GM12878 (cell line): ENCODE measurements around the gene APOM. TPM values are rescaled to one million over a fixed set of nuclear protein-coding genes. Genes with fewer than 3 reads are reported as not detected.

ENCODE experiments used
- ATAC-seq: fragments of 200-7000 bp; cut with Tn5 transposase; 3 replicates; pipeline ENCODE4 v1.9.1; 2020; ENCODE audit warnings: mild to moderate bottlenecking, moderate library complexity
- BruUV-seq: library from RNA; stranded (reverse); fragments of 400-500 nt; replicated peaks from 2 replicates; lab custom pipeline; 2021; lab: Mats Ljungman, UMichigan
- CTCF ChIA-PET: fragments of 300-600 bp; sonication (Branson Sonifier 250); formaldehyde crosslinking; extraction: SDS; loops from one replicate; lab custom pipeline; 2021; ENCODE audit warnings: inconsistent platforms; lab: Yijun Ruan, JAX
- POLR2A ChIA-PET: fragments of 350-600 bp; formaldehyde crosslinking; extraction: SDS; loops from one replicate; lab custom pipeline; 2021; ENCODE audit warnings: inconsistent platforms; lab: Charles Lee
- RAD21 ChIA-PET: fragments of 300-600 bp; sonication (Branson Sonifier 250); formaldehyde crosslinking; loops from one replicate; lab custom pipeline; 2023; ENCODE audit warnings: antibody characterized with exemption; ENCODE audit not compliant: unreplicated experiment; lab: Charles Lee
- SMC1A ChIA-PET: fragments of 300-600 bp; sonication (Branson Sonifier 250); formaldehyde crosslinking; loops from one replicate; lab custom pipeline; 2023; ENCODE audit not compliant: unreplicated experiment, uncharacterized antibody; lab: Charles Lee
- DNase-seq: peaks from one replicate; pipeline ENCODE4 v3.0.0-alpha.2; 2011; ENCODE audit warnings: low read depth, low spot score
- FAIRE-seq: peaks from 3 replicates; lab custom pipeline; 2011; peaks lifted over from hg19 to GRCh38; lab: Jason Lieb, UNC
- H2AFZ ChIP-seq: 2 replicates; pipeline ENCODE4 v1.6.0; 2011; ENCODE audit warnings: low read depth, low read length, control low read depth; ENCODE audit not compliant: control insufficient read depth
- H3K27ac ChIP-seq: 2 replicates; pipeline ENCODE4 v1.5.1; 2011; ENCODE audit warnings: control low read depth; ENCODE audit not compliant: control insufficient read depth, insufficient read depth
- H3K27me3 ChIP-seq, 2 experiments: replicated peaks in 1 of 2; 2 replicates each; pipeline versions ENCODE4 v1.6.0 to v1.6.1; 2011; ENCODE audit warnings: low read length in 1 of 2; ENCODE audit not compliant: control insufficient read depth in 2 of 2, insufficient read depth in 2 of 2
- H3K36me3 ChIP-seq, 2 experiments: 2 replicates each; pipeline ENCODE4 v1.5.1; 2011; ENCODE audit warnings: low read length in 1 of 2; ENCODE audit not compliant: control insufficient read depth in 2 of 2, insufficient read depth in 2 of 2
- H3K4me1 ChIP-seq: 2 replicates; pipeline ENCODE4 v1.6.1; 2011; ENCODE audit warnings: mild to moderate bottlenecking, low read length, moderate library complexity, mixed read lengths; ENCODE audit not compliant: control insufficient read depth, insufficient read depth
- H3K4me2 ChIP-seq: 2 replicates; pipeline ENCODE4 v1.6.0; 2011; ENCODE audit warnings: control low read depth; ENCODE audit not compliant: control insufficient read depth, insufficient read depth
- H3K4me3 ChIP-seq: fragments of 200-600 bp; sonication (generic); 2 replicates; pipeline ENCODE4 v1.5.1; 2016
- H3K79me2 ChIP-seq: 2 replicates; pipeline ENCODE4 v1.6.0; 2011; ENCODE audit warnings: low read length; ENCODE audit not compliant: control insufficient read depth, insufficient read depth
- H3K9ac ChIP-seq: 2 replicates; pipeline ENCODE4 v1.8.0; 2011; ENCODE audit warnings: low read length, control low read depth, mixed read lengths; ENCODE audit not compliant: control insufficient read depth, insufficient read depth
- H3K9me3 ChIP-seq: replicated peaks from 3 replicates; pipeline ENCODE4 v1.5.1; 2011; ENCODE audit warnings: mild to moderate bottlenecking, low read length; ENCODE audit not compliant: control insufficient read depth, insufficient read depth
- H4K20me1 ChIP-seq: 2 replicates; pipeline ENCODE4 v1.6.0; 2011; ENCODE audit not compliant: control insufficient read depth, insufficient read depth
- BCL3 ChIP-seq: IDR thresholded peaks from 2 replicates; pipeline ENCODE4 v1.6.1; 2011; ENCODE audit warnings: borderline replicate concordance, low read depth, mild to moderate bottlenecking, moderate library complexity, low read length; ENCODE audit not compliant: insufficient read depth, poor library complexity, severe bottlenecking
- FOXM1 ChIP-seq: IDR thresholded peaks from 2 replicates; pipeline ENCODE4 v1.6.1; 2012; ENCODE audit warnings: low read depth, mild to moderate bottlenecking, inconsistent platforms, low read length, moderate library complexity
- IKZF1 ChIP-seq: fragments of 450-650 bp; conservative IDR thresholded peaks from 2 replicates; pipeline ENCODE4 v1.6.1; 2017; ENCODE audit warnings: antibody characterized with exemption, mild to moderate bottlenecking
- MEF2B ChIP-seq: fragments of 450-650 bp; IDR thresholded peaks from 2 replicates; pipeline ENCODE4 v1.6.1; 2018; ENCODE audit warnings: mild to moderate bottlenecking, moderate library complexity; ENCODE audit not compliant: partially characterized antibody, poor library complexity, severe bottlenecking
- NKRF ChIP-seq: fragments of 450-650 bp; conservative IDR thresholded peaks from 2 replicates; pipeline ENCODE4 v1.6.1; 2017; ENCODE audit warnings: mild to moderate bottlenecking, moderate library complexity
- NR2F1 ChIP-seq: fragments of 450-650 bp; conservative IDR thresholded peaks from 2 replicates; pipeline ENCODE4 v1.6.1; 2017; ENCODE audit warnings: mild to moderate bottlenecking
- SMARCA5 ChIP-seq: fragments of 450-650 bp; IDR thresholded peaks from 2 replicates; pipeline ENCODE4 v1.6.1; 2017; ENCODE audit warnings: mild to moderate bottlenecking
- YY1 ChIP-seq: IDR thresholded peaks from 2 replicates; pipeline ENCODE4 v1.6.1; 2011; ENCODE audit warnings: low read depth, mild to moderate bottlenecking, low read length
- WGBS: methylation state at CpG from one replicate; pipeline ENCODE4 v1.1.6; 2016; ENCODE audit warnings: low lambda C conversion rate; ENCODE audit not compliant: insufficient replicate concordance, insufficient coverage; ENCODE audit errors: missing lambda C conversion rate; 5-methylcytosine and 5-hydroxymethylcytosine counted together
- in situ Hi-C: fragments of 300-500 bp; cut with MboI; formaldehyde crosslinking; loops from 9 replicates; pipeline ENCODE4 v1.14.3; 2018; ENCODE audit warnings: mixed read lengths
- intact Hi-C: fragments of 100-400 bp; cut with micrococcal nuclease; formaldehyde crosslinking; loops from one replicate; pipeline ENCODE4 v1.14.2; 2022; ENCODE audit not compliant: unreplicated experiment
- polyA plus RNA-seq, 11 experiments: library from polyadenylated mRNA; depleted of rRNA in 4 of 11; unstranded in 6 of 11; stranded (reverse) in 5 of 11; fragments of >200 nt; fragmentation: Nextera tagmentation in 4 of 11; fragmentation: Illumina TruSeq in 1 of 11; extraction: Ambion mirVana in 4 of 11; extraction: Trizol in 1 of 11; gene quantifications; 1 replicate in 1 of 11; 2 replicates in 10 of 11; pipeline versions ENCODE4 v1.2.1 to v1.2.3, GENCODE V29; 2011 to 2016; ENCODE audit warnings: inconsistent platforms in 2 of 11, missing spikeins in 2 of 11, low read depth in 1 of 11
- total RNA-seq, 4 experiments: library from RNA; depleted of rRNA in 3 of 4; stranded (reverse); fragments of >200 nt in 3 of 4; fragmentation: Illumina TruSeq in 1 of 4; extraction: Trizol in 1 of 4; gene quantifications; 2 replicates each; pipeline versions ENCODE4 v1.2.1 to v1.2.3, GENCODE V29; 2013 to 2021

APOM gene
- total and polyA plus RNA-seq, 10 of the 15 experiments (the other 5 are each of a cell fraction or from before 2014, with no cell fraction given), result 4.0 to 14.1 (median 7.1) TPM

GRCh38 chr6:31662124-31662723 is 6.5 kb downstream of the APOM start:
- H3K36me3 ChIP-seq, result peaks cover 0 to 11% of the 10 kb centered on the region in 2 experiments
- ChIA-PET RAD21 (interaction anchor here (0.6 to 2.1 kb wide), 2 partner anchors 65 to 310 kb away, joined by 3 to 4 read pairs; partner anchors contain the start of gene DXO), POLR2A (interaction anchor here (0.5 to 5.9 kb wide), 17 partner anchors 9 to 236 kb away, joined by 3 to 107 read pairs (median 4); partner anchors contain the start of genes ABHD16A, APOM, ATP6V1G2 and BAG6), SMC1A (interaction anchor here (1.0 to 2.5 kb wide), 3 partner anchors 10 to 121 kb away, joined by 6 to 14 read pairs (median 9); partner anchors contain the start of genes BAG6 and DDX39B), CTCF (interaction anchor here (1.5 to 2.2 kb wide), 3 partner anchors 10 to 76 kb away, joined by 3 to 19 read pairs (median 7); partner anchors contain the start of gene BAG6)
- peak overlapping the region; percentile 22 for H3K27ac ChIP-seq
- BruUV-seq, result no TSS peak
- H3K4me3 ChIP-seq, result 0 out of 2 replicates have a peak overlapping the region, but pooled peaks have one; percentile 26
- FAIRE-seq (no peak), ATAC-seq (no peak), DNase-seq (no peak)
- TF ChIP-seq BCL3 (no peak), SMARCA5 (no peak), NKRF (no peak), MEF2B (no peak), NR2F1 (0 out of 2 replicates have a peak, but pooled peaks have one; percentile 17), YY1 (no peak), FOXM1 (0 out of 2 replicates have a peak, but pooled peaks have one; percentile 40), IKZF1 (peak; percentile 54; the same call in 1 of the 2 replicates)
- peaks cover 69% of the 10 kb centered on the region for H3K79me2 ChIP-seq
- intact Hi-C loops (no loop called here), in situ Hi-C loops (no loop called here)
- H3K27me3 ChIP-seq, result no peaks in the 10 kb centered on the region
- peaks cover 47% of the 10 kb centered on the region for H3K4me1 ChIP-seq
- no peaks in the 10 kb centered on the region; the same call in 2 of the 3 replicates for H3K9me3 ChIP-seq
- H2AFZ ChIP-seq, result no peak overlapping the region
- 81% methylated on average over 10 of the region's 12 CpGs for WGBS
- no peaks in the 10 kb centered on the region for H4K20me1 ChIP-seq
- no peak overlapping the region; the same call in 1 of the 2 replicates for H3K9ac ChIP-seq
- H3K4me2 ChIP-seq, result 0 out of 2 replicates have a peak overlapping the region, but pooled peaks have one; percentile 26
